Adrenal gland (tissue), 12 donors: ENCODE results near the gene INTS1. TPM values are rescaled to one million over a fixed set of nuclear protein-coding genes. Genes with fewer than 3 reads are reported as not detected.

ENCODE experiments used
- DNase-seq, 7 donors: peaks; one replicate each; pipeline ENCODE4 v3.0.0-alpha.2; 2019 to 2020
- H3K27ac ChIP-seq, 5 donors: fragments of 200-600 bp; sonication (generic) in 4 of 5; 1 replicate in 3 of 5; 2 replicates in 2 of 5; pipeline versions ENCODE4 v1.5.1 to v1.8.0; 2016 to 2020; ENCODE audit warnings: mild to moderate bottlenecking in 1 of 5
- H3K27me3 ChIP-seq: fragments of 200-600 bp; 2 replicates; pipeline ENCODE4 v1.8.0; 2021
- H3K36me3 ChIP-seq, 2 donors: fragments of 200-600 bp; replicated peaks in 1 of 2; 1 replicate in 1 of 2; 2 replicates in 1 of 2; pipeline versions ENCODE4 v1.5.1 to v1.8.0; 2018 to 2022
- H3K4me1 ChIP-seq, 2 donors: fragments of 200-600 bp; replicated peaks in 1 of 2; 1 replicate in 1 of 2; 2 replicates in 1 of 2; pipeline versions ENCODE4 v1.5.1 to v1.8.0; 2018 to 2021
- H3K4me3 ChIP-seq, 4 donors: fragments of 200-600 bp; sonication (generic) in 3 of 4; one replicate each; pipeline ENCODE4 v1.5.1; 2016 to 2018
- H3K9me3 ChIP-seq, 3 donors: fragments of 200-600 bp; sonication (generic) in 1 of 3; replicated peaks in 1 of 3; 1 replicate in 2 of 3; 2 replicates in 1 of 3; pipeline versions ENCODE4 v1.5.1 to v1.8.0; 2016 to 2021
- CTCF ChIP-seq, 6 experiments: fragments of 450-650 bp in 4 of 6; fragments of 200-600 bp in 2 of 6; sonication (generic) in 1 of 6; IDR thresholded peaks; 1 replicate in 5 of 6; 2 replicates in 1 of 6; pipeline versions ENCODE4 v1.5.1 to v1.8.0; 2016 to 2021; ENCODE audit warnings: antibody characterized with exemption in 6 of 6, mild to moderate bottlenecking in 2 of 6, moderate library complexity in 1 of 6
- POLR2A ChIP-seq, 2 donors: fragments of 450-650 bp; IDR thresholded peaks; one replicate each; pipeline ENCODE4 v1.6.1; 2017; ENCODE audit warnings: antibody characterized with exemption in 2 of 2, mild to moderate bottlenecking in 2 of 2, moderate library complexity in 1 of 2
- WGBS, 4 donors: extraction: QIAGEN DNeasy Blood & Tissue Kit in 2 of 4; methylation state at CpG; one replicate each; pipeline versions ENCODE4 v1.1.5 to v1.1.7; 2013 to 2017; 5-methylcytosine and 5-hydroxymethylcytosine counted together
- intact Hi-C, 2 donors: fragments of 100-400 bp; cut with DNase I; formaldehyde crosslinking; loops; one replicate each; pipeline versions ENCODE4 v1.14.1 to v1.15.0; 2022 to 2023
- polyA plus RNA-seq, 3 donors: library from polyadenylated mRNA; stranded (reverse); fragments of 200-250 nt in 2 of 3; fragments of 350-450 nt in 1 of 3; fragmentation: Illumina TruSeq in 1 of 3; extraction: RNeasy Lipid Tissue Mini Kit (QIAGEN cat#74804) in 1 of 3; gene quantifications; one replicate each; pipeline ENCODE4 v1.2.3, GENCODE V29; 2013 to 2014
- total RNA-seq, 9 donors: library from RNA; depleted of rRNA in 4 of 9; stranded (reverse); fragments of >200 nt in 4 of 9; fragments of 120-200 nt in 1 of 9; fragmentation: NEBNext Ultra II Directional in 1 of 9; extraction: Animal tissue kit (Norgen Biotek cat#: 25700) in 1 of 9; gene quantifications; one replicate each; pipeline versions ENCODE4 v1.1.0 to v1.2.4, GENCODE V29; 2013 to 2023
- donor health status: healthy with polysubstance abuse.
- donor health status: Bipolar disorder and iron deficiency.
- donor health status: DM: yes; HTN: yes; CAD: no.
- donor health status: DM: no; HTN: no; CAD: no.
- donor health status: DM: no; HTN: no; CAD: no.
- donor health status: DM: yes; HTN: yes; CAD: no.

Gene INTS1
- total and polyA plus RNA-seq, 12 donors, result 4.7 to 152 (median 72.8) TPM

GRCh38 chr7:1461646-1462375 lies 42.4 kb downstream of the INTS1 start:
- peak overlapping the region in 1 of 4 donors; percentile 63 for H3K4me3 ChIP-seq
- 54 to 71% (median 64%) methylated on average over 12 to 18 of the region's 18 CpGs for WGBS, 4 donors
- H3K9me3 ChIP-seq, result no peaks in the 10 kb centered on the region
- no peaks in the 10 kb centered on the region for H3K36me3 ChIP-seq
- H3K4me1 ChIP-seq, result peaks cover 47 to 56% of the 10 kb centered on the region in 2 donors
- peak overlapping the region; percentile 37 to 97 (median 82) for H3K27ac ChIP-seq
- H3K27me3 ChIP-seq, result no peaks in the 10 kb centered on the region
- TF ChIP-seq POLR2A (IDR thresholded peaks at IDR 0.05) (no peak), CTCF (IDR thresholded peaks at IDR 0.05) (no peak)
- DNase-seq, result no peak
- intact Hi-C loops, result no loop called here

DNA sequence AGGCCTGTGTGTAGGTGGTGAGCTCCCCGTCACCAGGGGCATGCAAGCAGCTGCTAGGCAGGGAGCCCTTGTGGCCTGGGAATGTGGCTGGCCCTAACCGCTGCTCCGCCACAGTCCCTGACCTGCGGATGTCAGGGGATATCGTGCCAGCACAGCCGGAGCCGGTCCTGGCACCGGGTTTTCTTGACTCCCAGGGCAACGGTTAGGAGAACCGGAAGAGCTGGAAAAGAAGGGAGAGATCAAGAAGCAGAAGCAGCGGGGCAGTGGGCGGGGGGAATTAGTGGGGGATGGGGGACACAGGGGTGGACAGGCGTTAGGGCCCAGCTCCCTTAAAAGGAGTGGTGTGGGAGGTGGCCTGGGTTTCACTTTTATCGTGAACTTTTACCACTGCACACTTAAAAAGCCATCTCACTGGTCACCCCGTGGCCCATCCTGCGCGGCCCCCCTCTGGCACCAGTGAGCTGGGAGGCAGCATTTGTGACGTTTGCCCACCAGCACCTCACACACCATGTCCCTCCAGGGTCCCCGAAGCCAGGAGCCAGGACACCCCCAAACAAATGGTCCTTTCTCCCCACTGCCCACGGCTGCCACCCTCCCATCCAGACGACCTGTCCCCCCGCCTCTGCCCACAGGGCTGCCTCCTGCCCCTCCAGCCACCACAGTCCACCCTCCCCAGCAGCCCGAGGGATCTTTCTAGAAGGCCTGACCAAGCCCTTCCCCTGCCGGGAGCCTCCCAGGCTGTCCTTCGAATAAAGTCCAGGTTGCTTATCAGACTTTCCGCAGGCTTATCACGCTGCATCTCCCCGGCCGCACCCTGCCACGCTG lies 43.2 kb downstream of the INTS1 start:
- peak; percentile 68 to 88 (median 84) for DNase-seq
- intact Hi-C loops, result no loop called here
- Histone ChIP-seq H3K4me3 (peak overlapping the region in 1 of 4 donors; percentile 63), H3K27me3 (no peaks in the 10 kb centered on the region), H3K4me1 (peaks cover 47 to 57% of the 10 kb centered on the region in 2 donors), H3K36me3 (no peaks in the 10 kb centered on the region), H3K9me3 (no peaks in the 10 kb centered on the region), H3K27ac (peak overlapping the region; percentile 47 to 97 (median 82))
- peak in 1 of 6 experiments; percentile 13 for TF ChIP-seq CTCF (IDR thresholded peaks at IDR 0.05)
- TF ChIP-seq POLR2A (IDR thresholded peaks at IDR 0.05), result peak; percentile 22 to 45
- WGBS, 4 donors, result 11 to 23% (median 14%) methylated on average over 21 to 30 of the region's 30 CpGs

GRCh38 chr7:1459920-1460820 lies 44.0 kb downstream of the INTS1 start:
- DNase-seq, result peak in 6 of 7 donors; percentile 50 to 70 (median 55)

More at GRCh38 chr7:1459920-1460820, 44.0 kb downstream of the INTS1 start:
- Histone ChIP-seq H3K27ac (peak overlapping the region; percentile 47 to 97 (median 82)), H3K4me3 (peak overlapping the region in 2 of 4 donors; percentile 24 to 63), H3K9me3 (no peaks in the 10 kb centered on the region), H3K36me3 (no peaks in the 10 kb centered on the region), H3K4me1 (peaks cover 54 to 65% of the 10 kb centered on the region in 2 donors), H3K27me3 (no peaks in the 10 kb centered on the region)
- 5 to 17% (median 9%) methylated on average over 4 to 30 of the region's 30 CpGs for WGBS, 4 donors
- intact Hi-C loops, result no loop called here
- TF ChIP-seq POLR2A (IDR thresholded peaks at IDR 0.05) (no peak), CTCF (IDR thresholded peaks at IDR 0.05) (no peak)
